Right lobe of liver (tissue), 6 donors: Measurements from ENCODE around the gene FMN1. TPM values are rescaled to one million over a fixed set of nuclear protein-coding genes. Genes with fewer than 3 reads are reported as not detected.

Experiments
- ATAC-seq, 4 donors: fragments of 200-7000 bp; cut with Tn5 transposase; one replicate each; pipeline ENCODE4 v1.9.1; 2020; ENCODE audit warnings: mild to moderate bottlenecking in 4 of 4, moderate library complexity in 4 of 4
- DNase-seq, 3 donors: peaks; one replicate each; pipeline ENCODE4 v3.0.0-alpha.2; 2020
- H3K27ac ChIP-seq, 3 donors: fragments of 200-600 bp; one replicate each; pipeline ENCODE4 v1.8.0; 2022
- H3K27me3 ChIP-seq, 2 donors: fragments of 200-600 bp; one replicate each; pipeline ENCODE4 v1.8.0; 2022
- H3K36me3 ChIP-seq, 4 donors: fragments of 200-600 bp; sonication (generic) in 1 of 4; one replicate each; pipeline versions ENCODE4 v1.5.1 to v1.8.0; 2017 to 2022; ENCODE audit warnings: control low read depth in 1 of 4
- H3K4me1 ChIP-seq, 4 donors: fragments of 200-600 bp; sonication (generic) in 1 of 4; one replicate each; pipeline versions ENCODE4 v1.5.1 to v1.8.0; 2017 to 2022; ENCODE audit warnings: control low read depth in 1 of 4
- H3K4me3 ChIP-seq, 3 donors: fragments of 200-600 bp; one replicate each; pipeline ENCODE4 v1.8.0; 2022
- H3K9me3 ChIP-seq, 4 donors: fragments of 200-600 bp; sonication (generic) in 1 of 4; one replicate each; pipeline versions ENCODE4 v1.5.1 to v1.8.0; 2017 to 2022; ENCODE audit warnings: control low read depth in 1 of 4
- CTCF ChIP-seq, 4 donors: fragments of 200-600 bp in 3 of 4; fragments of 450-650 bp in 1 of 4; IDR thresholded peaks; one replicate each; pipeline versions ENCODE4 v1.5.1 to v1.8.0; 2016 to 2022; ENCODE audit warnings: antibody characterized with exemption in 4 of 4, mild to moderate bottlenecking in 2 of 4
- POLR2A ChIP-seq: fragments of 450-650 bp; IDR thresholded peaks from one replicate; pipeline ENCODE4 v1.6.1; 2017; ENCODE audit warnings: antibody characterized with exemption, mild to moderate bottlenecking
- WGBS: methylation state at CpG from one replicate; pipeline ENCODE4 v1.1.6; 2018; ENCODE audit warnings: low coverage, low lambda C conversion rate; ENCODE audit not compliant: insufficient coverage; ENCODE audit errors: missing lambda C conversion rate; 5-methylcytosine and 5-hydroxymethylcytosine counted together
- intact Hi-C, 2 donors: fragments of 100-400 bp; cut with DNase I; formaldehyde crosslinking; loops; one replicate each; pipeline versions ENCODE4 v1.11.2 to v1.14.1; 2022
- total RNA-seq, 6 experiments: library from RNA; depleted of rRNA in 2 of 6; stranded (reverse); fragments of >200 nt in 2 of 6; fragmentation: NEBNext Ultra II Directional in 3 of 6; extraction: Animal tissue kit (Norgen Biotek cat#: 25700) in 3 of 6; gene quantifications; one replicate each; pipeline versions ENCODE4 v1.1.0 to v1.2.4, GENCODE V29; 2016 to 2023
- donor health status: DM: no; HTN: yes; CAD: no.
- donor health status: DM: no; HTN: no; CAD: no.
- donor health status: DM: no; HTN: no; CAD: no.
- donor health status: DM: no; HTN: yes; CAD: no.
- donor health status: DM: no; HTN: yes; CAD: no.

The FMN1 gene
- total RNA-seq, 6 experiments from 2014 or later = 1.1 to 6.8 (median 3.1) TPM

GRCh38 chr15:32866454-32867312 is 327.8 kb downstream of the FMN1 start:
- WGBS = 41% methylated on average over 6 of the region's 6 CpGs
- TF ChIP-seq POLR2A (no peak), CTCF (IDR thresholded peaks at IDR 0.05) (no peak)
- Histone ChIP-seq H3K27me3 (no peaks in the 10 kb centered on the region), H3K27ac (no peak overlapping the region), H3K9me3 (no peaks in the 10 kb centered on the region), H3K36me3 (no peaks in the 10 kb centered on the region), H3K4me3 (no peak overlapping the region), H3K4me1 (no peaks in the 10 kb centered on the region)
- DNase-seq = no peak
- intact Hi-C loops = no loop called here
- peak; percentile 32 to 66 (median 52) for ATAC-seq

DNA sequence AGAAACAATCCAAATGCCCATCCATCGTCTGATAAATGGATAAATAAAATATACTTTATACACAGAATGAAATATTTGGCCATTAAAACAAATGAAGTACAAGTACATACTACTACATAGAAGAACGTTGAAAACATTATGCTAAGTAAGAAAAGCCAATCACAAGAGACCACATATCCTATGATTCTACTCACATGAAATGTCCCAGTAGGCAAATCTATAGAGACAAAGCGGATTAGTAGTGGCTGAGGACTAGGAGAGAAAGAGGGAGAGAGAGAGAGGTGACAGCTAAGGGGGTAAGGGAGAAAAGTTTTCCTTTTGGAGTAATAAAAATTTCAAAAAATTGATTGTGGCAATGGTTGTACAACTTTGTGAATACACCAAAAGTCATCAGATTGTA is 329.7 kb downstream of the FMN1 start:
- TF ChIP-seq CTCF (IDR thresholded peaks at IDR 0.05) (no peak), POLR2A (no peak)
- Histone ChIP-seq H3K4me3 (no peak overlapping the region), H3K27ac (no peak overlapping the region), H3K36me3 (no peaks in the 10 kb centered on the region), H3K4me1 (no peaks in the 10 kb centered on the region), H3K27me3 (no peaks in the 10 kb centered on the region), H3K9me3 (no peaks in the 10 kb centered on the region)
- no peak for DNase-seq
- no peak for ATAC-seq
- 75% methylated on average over 3 of the region's 3 CpGs for WGBS
- intact Hi-C loops = no loop called here

DNA sequence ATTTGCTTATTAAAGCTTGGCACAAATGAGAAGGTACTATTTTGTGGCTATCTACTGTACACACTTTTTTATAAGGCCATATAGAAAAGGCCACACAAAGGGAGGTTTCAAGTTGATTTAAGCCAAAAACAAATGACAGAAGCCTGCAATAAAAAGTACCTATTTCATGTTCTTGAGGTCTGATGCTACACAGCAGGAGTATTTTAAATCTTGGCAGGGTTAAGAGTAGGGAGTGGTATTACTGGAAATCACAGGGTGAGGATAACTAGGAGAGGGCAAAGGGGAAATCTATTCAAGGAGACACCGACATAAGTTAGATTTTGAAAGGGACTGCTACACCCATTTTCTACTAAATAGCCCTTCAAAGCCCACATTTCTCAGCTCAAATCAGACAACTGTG is 330.5 kb downstream of the FMN1 start:
- WGBS = 30% methylated on average over 1 of the region's 1 CpG
- ATAC-seq (no peak), DNase-seq (no peak)
- TF ChIP-seq POLR2A = no peak
- TF ChIP-seq CTCF (IDR thresholded peaks at IDR 0.05) = no peak
- Histone ChIP-seq H3K27me3 (no peaks in the 10 kb centered on the region), H3K4me1 (no peaks in the 10 kb centered on the region), H3K36me3 (no peaks in the 10 kb centered on the region), H3K4me3 (no peak overlapping the region), H3K27ac (no peak overlapping the region), H3K9me3 (no peaks in the 10 kb centered on the region)
- intact Hi-C loops = no loop called here

GRCh38 chr15:32861761-32862160 is 332.8 kb downstream of the FMN1 start:
- H3K36me3 ChIP-seq = no peaks in the 10 kb centered on the region
- H3K27ac ChIP-seq = no peak overlapping the region
- intact Hi-C loops = no loop called here
- H3K4me3 ChIP-seq = no peak overlapping the region
- TF ChIP-seq CTCF (IDR thresholded peaks at IDR 0.05) = no peak
- no peak for TF ChIP-seq POLR2A
- 38% methylated on average over 13 of the region's 14 CpGs for WGBS
- no peaks in the 10 kb centered on the region for H3K9me3 ChIP-seq
- H3K4me1 ChIP-seq = no peaks in the 10 kb centered on the region
- ATAC-seq = peak; percentile 62 to 73 (median 66)
- H3K27me3 ChIP-seq = no peaks in the 10 kb centered on the region
- peak in 2 of 3 donors; percentile 29 to 57 for DNase-seq
